GM12892 (cell line): Measurements from ENCODE around the gene CFAP107.

Experiments used
- POLR2A ChIP-seq: IDR thresholded peaks from 2 replicates; pipeline ENCODE4 v1.6.1; 2011; ENCODE audit warnings: low read depth, low read length, control low read depth
- TAF1 ChIP-seq: IDR thresholded peaks from 2 replicates; pipeline ENCODE4 v1.6.1; 2011; ENCODE audit warnings: low read depth, mild to moderate bottlenecking, control low read depth, low read length, borderline replicate concordance

GRCh38 chr1:12769031-12769430 lies 23.0 kb downstream of the CFAP107 start:
- TF ChIP-seq POLR2A, result no peak
- no peak for TF ChIP-seq TAF1
